H9 (cell line): ENCODE results near the gene RAB11FIP4. TPM values are rescaled to one million over a fixed set of nuclear protein-coding genes. Genes with fewer than 3 reads are reported as not detected.

ENCODE experiments used
- DNase-seq: peaks from one replicate; pipeline ENCODE4 v3.0.0-alpha.2; 2017
- H2AFZ ChIP-seq: one replicate; pipeline ENCODE4 v1.6.1; 2013; ENCODE audit warnings: mild to moderate bottlenecking, low read length, control low read depth, moderate library complexity
- H2AK5ac ChIP-seq: 2 replicates; pipeline ENCODE4 v1.6.1; 2013; ENCODE audit warnings: low read length, control low read depth, mixed read lengths; ENCODE audit not compliant: insufficient read length
- H2BK120ac ChIP-seq: one replicate; pipeline ENCODE4 v1.6.1; 2013; ENCODE audit warnings: low read depth, mild to moderate bottlenecking, low read length, control low read depth, inconsistent platforms; ENCODE audit not compliant: poor library complexity, severe bottlenecking
- H2BK12ac ChIP-seq: 2 replicates; pipeline ENCODE4 v1.6.1; 2013; ENCODE audit warnings: low read length, control low read depth, mixed read lengths, low read depth; ENCODE audit not compliant: insufficient read length
- H2BK15ac ChIP-seq: 2 replicates; pipeline ENCODE4 v1.6.1; 2013; ENCODE audit warnings: low read depth, low read length, control low read depth
- H2BK20ac ChIP-seq: one replicate; pipeline ENCODE4 v1.6.1; 2013; ENCODE audit warnings: low read depth, mild to moderate bottlenecking, low read length, control low read depth, inconsistent platforms; ENCODE audit not compliant: poor library complexity, severe bottlenecking
- H2BK5ac ChIP-seq: 2 replicates; pipeline ENCODE4 v1.6.1; 2013; ENCODE audit warnings: low read length, control low read depth, mixed read lengths; ENCODE audit not compliant: insufficient read length
- H3K14ac ChIP-seq: 2 replicates; pipeline ENCODE4 v1.6.1; 2013; ENCODE audit warnings: low read length, control low read depth; ENCODE audit not compliant: insufficient read depth
- H3K18ac ChIP-seq: 2 replicates; pipeline ENCODE4 v1.6.1; 2013; ENCODE audit warnings: low read depth, mild to moderate bottlenecking, mixed read lengths, low read length, control low read depth; ENCODE audit not compliant: insufficient read length
- H3K23ac ChIP-seq: 2 replicates; pipeline ENCODE4 v1.6.1; 2013; ENCODE audit warnings: low read length, control low read depth, mixed read lengths, low read depth; ENCODE audit not compliant: insufficient read length
- H3K23me2 ChIP-seq: 2 replicates; pipeline ENCODE4 v1.6.1; 2013; ENCODE audit warnings: low read depth, mild to moderate bottlenecking, mixed read lengths, low read length, control low read depth; ENCODE audit not compliant: insufficient read length, poor library complexity, severe bottlenecking
- H3K27ac ChIP-seq: 2 replicates; pipeline ENCODE4 v1.5.1; 2013; ENCODE audit warnings: low read length, control low read depth, mixed read lengths, low read depth; ENCODE audit not compliant: insufficient read length
- H3K27me3 ChIP-seq: 2 replicates; pipeline ENCODE4 v1.6.1; 2013; ENCODE audit warnings: low read length, control low read depth, inconsistent platforms; ENCODE audit not compliant: insufficient read depth
- H3K4ac ChIP-seq: 2 replicates; pipeline ENCODE4 v1.6.1; 2013; ENCODE audit warnings: low read depth, mild to moderate bottlenecking, control low read depth, inconsistent platforms, low read length, moderate library complexity
- H3K4me1 ChIP-seq: 2 replicates; pipeline ENCODE4 v1.6.1; 2013; ENCODE audit warnings: low read length, control low read depth, inconsistent platforms; ENCODE audit not compliant: insufficient read depth
- H3K4me2 ChIP-seq: 2 replicates; pipeline ENCODE4 v1.6.1; 2013; ENCODE audit warnings: low read length, control low read depth, mixed read lengths; ENCODE audit not compliant: insufficient read length, insufficient read depth
- H3K56ac ChIP-seq: 2 replicates; pipeline ENCODE4 v1.6.1; 2013; ENCODE audit warnings: low read depth, mild to moderate bottlenecking, mixed read lengths, low read length, control low read depth; ENCODE audit not compliant: insufficient read length
- H3K79me1 ChIP-seq: 2 replicates; pipeline ENCODE4 v1.6.1; 2013; ENCODE audit warnings: low read depth, mild to moderate bottlenecking, moderate library complexity, low read length, control low read depth, inconsistent platforms; ENCODE audit not compliant: insufficient read depth, poor library complexity, severe bottlenecking
- H3K79me2 ChIP-seq: 2 replicates; pipeline ENCODE4 v1.6.1; 2013; ENCODE audit warnings: low read length, control low read depth, inconsistent platforms; ENCODE audit not compliant: insufficient read depth
- H3K9ac ChIP-seq: 2 replicates; pipeline ENCODE4 v1.6.1; 2013; ENCODE audit warnings: low read length, control low read depth, mixed read lengths; ENCODE audit not compliant: insufficient read length; ENCODE audit errors: extremely low read depth
- H3K9me3 ChIP-seq: one replicate; pipeline ENCODE4 v1.6.1; 2013; ENCODE audit warnings: low read depth, low read length, inconsistent platforms; ENCODE audit not compliant: control insufficient read depth
- H3T11ph ChIP-seq: one replicate; pipeline ENCODE4 v1.6.1; 2013; ENCODE audit warnings: mild to moderate bottlenecking, low read length, control low read depth, inconsistent platforms
- H4K20me1 ChIP-seq: one replicate; pipeline ENCODE4 v1.6.1; 2013; ENCODE audit not compliant: control insufficient read depth, insufficient read length, insufficient read depth
- H4K5ac ChIP-seq: 2 replicates; pipeline ENCODE4 v1.6.1; 2013; ENCODE audit warnings: low read depth, mild to moderate bottlenecking, mixed read lengths, low read length, control low read depth; ENCODE audit not compliant: insufficient read length
- H4K8ac ChIP-seq: replicated peaks from 2 replicates; pipeline ENCODE4 v1.6.1; 2013; ENCODE audit warnings: low read length, control low read depth, mixed read lengths, low read depth; ENCODE audit not compliant: insufficient read length
- H4K91ac ChIP-seq: 2 replicates; pipeline ENCODE4 v1.6.1; 2013; ENCODE audit warnings: low read depth, mild to moderate bottlenecking, moderate library complexity, mixed read lengths, low read length, control low read depth; ENCODE audit not compliant: insufficient read length
- H3K27ac Mint-ChIP-seq, 3 experiments: 2 replicates in 2 of 3; 3 replicates in 1 of 3; pipeline ENCODE4 v1.8.0; 2020 to 2021; ENCODE audit warnings: mixed read lengths in 3 of 3, mild to moderate bottlenecking in 1 of 3, moderate library complexity in 1 of 3
- H3K27me3 Mint-ChIP-seq: 2 replicates; pipeline ENCODE4 v1.8.0; 2021; ENCODE audit warnings: low read depth, mild to moderate bottlenecking, moderate library complexity, mixed read lengths
- H3K36me3 Mint-ChIP-seq, 3 experiments: 2 replicates in 2 of 3; 3 replicates in 1 of 3; pipeline ENCODE4 v1.8.0; 2020 to 2021; ENCODE audit warnings: low read depth in 3 of 3, mixed read lengths in 3 of 3; ENCODE audit not compliant: insufficient read depth in 1 of 3
- H3K4me1 Mint-ChIP-seq, 2 experiments: 2 replicates each; pipeline ENCODE4 v1.8.0; 2020; ENCODE audit warnings: mixed read lengths in 2 of 2
- H3K4me3 Mint-ChIP-seq, 2 experiments: 2 replicates in 1 of 2; 3 replicates in 1 of 2; pipeline ENCODE4 v1.8.0; 2020 to 2021; ENCODE audit warnings: mild to moderate bottlenecking in 2 of 2, mixed read lengths in 2 of 2, moderate library complexity in 1 of 2
- H3K9me3 Mint-ChIP-seq, 2 experiments: 2 replicates in 1 of 2; 3 replicates in 1 of 2; pipeline ENCODE4 v1.8.0; 2020; ENCODE audit warnings: mild to moderate bottlenecking in 2 of 2, mixed read lengths in 2 of 2, moderate library complexity in 1 of 2
- WGBS: extraction: QIAGEN DNeasy Blood & Tissue Kit; methylation state at CpG from one replicate; pipeline ENCODE4 v1.1.7; 2013; ENCODE audit warnings: missing lambda C conversion rate, low lambda C conversion rate, mixed read lengths; ENCODE audit not compliant: insufficient read length; ENCODE audit errors: extremely low coverage; 5-methylcytosine and 5-hydroxymethylcytosine counted together
- total RNA-seq: library from RNA; stranded (reverse); gene quantifications from 2 replicates; pipeline ENCODE4 v1.2.1, GENCODE V29; 2021
- TF ChIP-seq, protein P1 (sequence below): fragments of 200-600 bp; sonication (generic); conservative IDR thresholded peaks from 3 replicates; pipeline ENCODE4 v1.8.0; 2021; ENCODE audit warnings: antibody characterized with exemption, mild to moderate bottlenecking

Gene RAB11FIP4
- total RNA-seq, 1 experiment from 2014 or later, result 25.7 TPM

- peaks cover 6 to 8% of the 10 kb centered on the region in 2 experiments; a peak in 3 of 4 replicates for H3K4me1 Mint-ChIP-seq
- no peak overlapping the region for H3K14ac ChIP-seq
Observed at GRCh38 chr17:31573861-31574260, 182.4 kb downstream of the RAB11FIP4 start.

More at GRCh38 chr17:31573861-31574260, 182.4 kb downstream of the RAB11FIP4 start:
- no peak overlapping the region for H4K91ac ChIP-seq
- no peak overlapping the region for H4K8ac ChIP-seq
- WGBS, result no CpG with 5 or more reads among the region's 6 CpGs
- H3K27ac ChIP-seq, result no peak overlapping the region
- no peak overlapping the region for H2AFZ ChIP-seq
- DNase-seq, result no peak
- H3T11ph ChIP-seq, result no peak overlapping the region
- H3K4me2 ChIP-seq, result no peak overlapping the region
- no peak overlapping the region for H2AK5ac ChIP-seq
- H3K18ac ChIP-seq, result no peak overlapping the region
- no peak overlapping the region for H3K56ac ChIP-seq
- H3K4ac ChIP-seq, result no peak overlapping the region
- no peaks in the 10 kb centered on the region for H3K36me3 Mint-ChIP-seq
- no peak overlapping the region for H2BK15ac ChIP-seq
- no peak overlapping the region for H3K9ac ChIP-seq
- no peaks in the 10 kb centered on the region for H4K20me1 ChIP-seq
- H3K79me2 ChIP-seq, result no peaks in the 10 kb centered on the region
- no peaks in the 10 kb centered on the region for H3K79me1 ChIP-seq
- no peak overlapping the region for H3K4me3 Mint-ChIP-seq
- no peak overlapping the region for H4K5ac ChIP-seq
- H3K4me1 ChIP-seq, result no peaks in the 10 kb centered on the region
- no peaks in the 10 kb centered on the region for H3K9me3 Mint-ChIP-seq
- H2BK5ac ChIP-seq, result no peak overlapping the region
- no peak overlapping the region for H2BK20ac ChIP-seq
- no peaks in the 10 kb centered on the region for H3K27me3 ChIP-seq
- no peaks in the 10 kb centered on the region for H3K9me3 ChIP-seq
- no peaks in the 10 kb centered on the region for H3K23me2 ChIP-seq
- H2BK120ac ChIP-seq, result no peak overlapping the region
- no peaks in the 10 kb centered on the region; the same call in 1 of the 2 replicates for H3K27me3 Mint-ChIP-seq
- H3K27ac Mint-ChIP-seq, result peak overlapping the region in 1 of 3 experiments; percentile 8; a peak in 1 of 7 replicates
- no peak overlapping the region for H3K23ac ChIP-seq
- no peak overlapping the region for H2BK12ac ChIP-seq
- TF ChIP-seq, protein P1, sequence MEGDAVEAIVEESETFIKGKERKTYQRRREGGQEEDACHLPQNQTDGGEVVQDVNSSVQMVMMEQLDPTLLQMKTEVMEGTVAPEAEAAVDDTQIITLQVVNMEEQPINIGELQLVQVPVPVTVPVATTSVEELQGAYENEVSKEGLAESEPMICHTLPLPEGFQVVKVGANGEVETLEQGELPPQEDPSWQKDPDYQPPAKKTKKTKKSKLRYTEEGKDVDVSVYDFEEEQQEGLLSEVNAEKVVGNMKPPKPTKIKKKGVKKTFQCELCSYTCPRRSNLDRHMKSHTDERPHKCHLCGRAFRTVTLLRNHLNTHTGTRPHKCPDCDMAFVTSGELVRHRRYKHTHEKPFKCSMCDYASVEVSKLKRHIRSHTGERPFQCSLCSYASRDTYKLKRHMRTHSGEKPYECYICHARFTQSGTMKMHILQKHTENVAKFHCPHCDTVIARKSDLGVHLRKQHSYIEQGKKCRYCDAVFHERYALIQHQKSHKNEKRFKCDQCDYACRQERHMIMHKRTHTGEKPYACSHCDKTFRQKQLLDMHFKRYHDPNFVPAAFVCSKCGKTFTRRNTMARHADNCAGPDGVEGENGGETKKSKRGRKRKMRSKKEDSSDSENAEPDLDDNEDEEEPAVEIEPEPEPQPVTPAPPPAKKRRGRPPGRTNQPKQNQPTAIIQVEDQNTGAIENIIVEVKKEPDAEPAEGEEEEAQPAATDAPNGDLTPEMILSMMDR, result no peak
